Measurements from ENCODE around the gene ADORA1.

Gene ADORA1

DNA sequence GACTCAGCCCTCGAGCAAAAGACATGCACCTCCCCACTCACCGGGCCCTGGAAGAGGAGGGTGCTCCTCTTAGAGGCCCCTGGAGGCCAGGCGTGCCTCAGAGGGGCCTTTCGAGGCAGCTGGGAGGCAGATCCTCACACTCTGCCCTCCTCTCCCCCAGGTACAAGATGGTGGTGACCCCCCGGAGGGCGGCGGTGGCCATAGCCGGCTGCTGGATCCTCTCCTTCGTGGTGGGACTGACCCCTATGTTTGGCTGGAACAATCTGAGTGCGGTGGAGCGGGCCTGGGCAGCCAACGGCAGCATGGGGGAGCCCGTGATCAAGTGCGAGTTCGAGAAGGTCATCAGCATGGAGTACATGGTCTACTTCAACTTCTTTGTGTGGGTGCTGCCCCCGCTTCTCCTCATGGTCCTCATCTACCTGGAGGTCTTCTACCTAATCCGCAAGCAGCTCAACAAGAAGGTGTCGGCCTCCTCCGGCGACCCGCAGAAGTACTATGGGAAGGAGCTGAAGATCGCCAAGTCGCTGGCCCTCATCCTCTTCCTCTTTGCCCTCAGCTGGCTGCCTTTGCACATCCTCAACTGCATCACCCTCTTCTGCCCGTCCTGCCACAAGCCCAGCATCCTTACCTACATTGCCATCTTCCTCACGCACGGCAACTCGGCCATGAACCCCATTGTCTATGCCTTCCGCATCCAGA is 37.7 kb downstream of the ADORA1 start:
- no peak for TF ChIP-seq CTCF (IDR thresholded peaks at IDR 0.05; ENCODE audit: low read depth, low read length)
- H3K4me3 ChIP-seq (ENCODE audit: low read depth, low read length), result no peak overlapping the region

- TF ChIP-seq CTCF (IDR thresholded peaks at IDR 0.05; ENCODE audit: low read depth, low read length), result no peak
Observed at GRCh38 chr1:203165800-203166161, 38.3 kb downstream of the ADORA1 start.

DNA sequence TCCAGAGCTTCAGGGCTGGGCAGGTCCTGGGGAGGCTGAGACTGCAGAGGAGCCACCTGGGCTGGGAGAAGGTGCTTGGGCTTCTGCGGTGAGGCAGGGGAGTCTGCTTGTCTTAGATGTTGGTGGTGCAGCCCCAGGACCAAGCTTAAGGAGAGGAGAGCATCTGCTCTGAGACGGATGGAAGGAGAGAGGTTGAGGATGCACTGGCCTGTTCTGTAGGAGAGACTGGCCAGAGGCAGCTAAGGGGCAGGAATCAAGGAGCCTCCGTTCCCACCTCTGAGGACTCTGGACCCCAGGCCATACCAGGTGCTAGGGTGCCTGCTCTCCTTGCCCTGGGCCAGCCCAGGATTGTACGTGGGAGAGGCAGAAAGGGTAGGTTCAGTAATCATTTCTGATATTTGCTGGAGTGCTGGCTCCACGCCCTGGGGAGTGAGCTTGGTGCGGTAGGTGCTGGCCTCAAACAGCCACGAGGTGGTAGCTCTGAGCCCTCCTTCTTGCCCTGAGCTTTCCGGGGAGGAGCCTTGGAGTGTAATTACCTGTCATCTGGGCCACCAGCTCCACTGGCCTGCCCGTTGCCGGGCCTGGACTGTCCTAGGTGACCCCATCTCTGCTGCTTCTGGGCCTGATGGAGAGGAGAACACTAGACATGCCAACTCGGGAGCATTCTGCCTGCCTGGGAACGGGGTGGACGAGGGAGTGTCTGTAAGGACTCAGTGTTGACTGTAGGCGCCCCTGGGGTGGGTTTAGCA is 38.8 kb downstream of the ADORA1 start:
- no peak overlapping the region for H3K4me3 ChIP-seq (ENCODE audit: low read depth, low read length)
- no peak for TF ChIP-seq CTCF (IDR thresholded peaks at IDR 0.05; ENCODE audit: low read depth, low read length)

More at GRCh38 chr1:203165800-203166161, 38.3 kb downstream of the ADORA1 start:
- H3K4me3 ChIP-seq (ENCODE audit: low read depth, low read length), result no peak overlapping the region

DNA sequence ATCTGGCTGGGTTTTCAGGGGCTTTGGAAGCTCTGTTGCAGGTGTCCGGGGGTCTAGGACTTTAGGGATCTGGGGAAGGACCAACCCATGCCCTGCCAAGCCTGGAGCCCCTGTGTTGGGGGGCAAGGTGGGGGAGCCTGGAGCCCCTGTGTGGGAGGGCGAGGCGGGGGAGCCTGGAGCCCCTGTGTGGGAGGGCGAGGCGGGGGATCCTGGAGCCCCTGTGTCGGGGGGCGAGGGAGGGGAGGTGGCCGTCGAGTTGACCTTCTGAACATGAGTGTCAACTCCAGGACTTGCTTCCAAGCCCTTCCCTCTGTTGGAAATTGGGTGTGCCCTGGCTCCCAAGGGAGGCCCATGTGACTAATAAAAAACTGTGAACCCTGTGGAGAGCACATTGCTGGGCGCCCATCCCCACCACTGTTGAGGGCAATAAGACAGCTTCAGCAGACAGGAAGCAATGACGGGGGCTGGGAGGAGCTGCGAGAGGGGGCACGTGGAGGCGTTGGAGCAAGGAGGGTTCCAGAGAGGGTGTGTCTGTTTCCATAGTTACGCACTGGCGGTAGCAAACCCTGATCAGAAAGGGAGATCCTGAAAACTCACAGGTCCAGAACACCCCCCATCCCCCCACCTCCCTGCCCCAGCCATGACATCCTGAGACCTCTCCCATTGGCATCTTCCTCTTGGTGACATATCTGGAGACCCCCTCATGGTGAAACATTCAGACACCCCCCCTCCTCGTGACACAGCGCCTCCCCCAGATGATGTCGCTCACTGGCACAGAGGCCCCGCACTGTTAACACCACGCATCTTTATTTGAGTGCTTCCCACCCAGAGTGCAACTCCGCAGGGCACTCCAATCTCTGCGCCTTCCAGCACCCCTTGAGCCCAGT is 39.7 kb downstream of the ADORA1 start:
- H3K4me3 ChIP-seq (ENCODE audit: low read depth, low read length), result no peak overlapping the region
- TF ChIP-seq CTCF (IDR thresholded peaks at IDR 0.05; ENCODE audit: low read depth, low read length), result no peak

DNA sequence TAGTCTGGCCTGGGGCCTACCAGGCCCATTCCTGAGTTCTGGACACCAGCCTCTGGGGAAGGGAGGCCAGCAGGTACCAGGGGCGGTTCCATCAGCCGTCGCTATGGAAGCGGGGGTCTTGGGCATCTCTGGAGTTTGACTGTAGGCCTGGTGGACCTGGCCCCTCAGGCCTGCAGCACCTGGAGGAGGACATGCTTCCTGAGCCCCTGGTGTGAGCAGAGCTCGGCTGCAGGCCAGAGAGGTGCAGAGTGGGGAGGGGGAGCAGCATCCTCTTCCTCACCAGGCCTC is 40.3 kb downstream of the ADORA1 start:
- H3K4me3 ChIP-seq (ENCODE audit: low read depth, low read length), result no peak overlapping the region
- no peak for TF ChIP-seq CTCF (IDR thresholded peaks at IDR 0.05; ENCODE audit: low read depth, low read length)

DNA sequence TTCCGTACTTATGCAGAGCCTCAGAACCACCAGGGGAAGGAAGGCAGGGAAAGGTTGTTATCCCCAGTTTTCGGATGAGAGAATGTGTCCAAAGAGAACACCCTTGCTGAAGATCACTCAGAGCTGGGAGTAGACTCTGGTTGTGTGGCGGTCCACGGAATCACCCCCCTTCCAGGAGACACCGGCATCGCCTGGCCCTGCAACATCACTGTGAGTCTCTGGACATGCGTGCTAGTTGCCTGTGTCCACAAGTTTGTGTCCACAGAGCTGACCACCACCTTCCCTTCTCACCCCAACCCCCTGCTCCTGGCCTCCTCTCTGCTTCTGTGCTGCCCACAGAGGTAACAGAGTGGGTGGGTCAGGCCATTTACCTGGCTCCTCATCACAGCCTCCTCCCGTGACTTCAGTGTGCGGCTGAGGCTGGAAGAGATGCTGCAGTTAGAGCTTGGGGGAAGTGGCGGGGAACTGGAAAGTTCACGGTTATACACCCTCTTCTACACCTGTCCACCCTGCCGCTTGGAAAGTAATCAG is 40.8 kb downstream of the ADORA1 start:
- H3K4me3 ChIP-seq (ENCODE audit: low read depth, low read length), result no peak overlapping the region
- TF ChIP-seq CTCF (IDR thresholded peaks at IDR 0.05; ENCODE audit: low read depth, low read length), result no peak
